T47D (cell line): ENCODE data around the gene NPM1.
A peak's percentile ranks its signal among the peaks of the same experiment; 100 is the strongest.
"Not testable (repeated sequence)": the region's sequence is repeated elsewhere in the genome, so short reads cannot be mapped to it uniquely, and the experiment has no call there.

Source experiments
- DNase-seq, 2 experiments: peaks; one replicate each; pipeline versions ENCODE4 v3.0.0 to v3.0.0-alpha.2; 2011 to 2012; ENCODE audit warnings: low read depth in 1 of 2, low spot score in 1 of 2
- JUND ChIP-seq: IDR thresholded peaks from 2 replicates; pipeline ENCODE4 v1.6.1; 2012; ENCODE audit warnings: low read depth
- in situ Hi-C: cut with HindIII; loops from 2 replicates; pipeline ENCODE4 v1.10.0; 2016; ENCODE audit warnings: low sequenced_read_pairs, low pct_unique_long_range_greater_than_20kb

The NPM1 gene, protein sequence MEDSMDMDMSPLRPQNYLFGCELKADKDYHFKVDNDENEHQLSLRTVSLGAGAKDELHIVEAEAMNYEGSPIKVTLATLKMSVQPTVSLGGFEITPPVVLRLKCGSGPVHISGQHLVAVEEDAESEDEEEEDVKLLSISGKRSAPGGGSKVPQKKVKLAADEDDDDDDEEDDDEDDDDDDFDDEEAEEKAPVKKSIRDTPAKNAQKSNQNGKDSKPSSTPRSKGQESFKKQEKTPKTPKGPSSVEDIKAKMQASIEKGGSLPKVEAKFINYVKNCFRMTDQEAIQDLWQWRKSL

DNA sequence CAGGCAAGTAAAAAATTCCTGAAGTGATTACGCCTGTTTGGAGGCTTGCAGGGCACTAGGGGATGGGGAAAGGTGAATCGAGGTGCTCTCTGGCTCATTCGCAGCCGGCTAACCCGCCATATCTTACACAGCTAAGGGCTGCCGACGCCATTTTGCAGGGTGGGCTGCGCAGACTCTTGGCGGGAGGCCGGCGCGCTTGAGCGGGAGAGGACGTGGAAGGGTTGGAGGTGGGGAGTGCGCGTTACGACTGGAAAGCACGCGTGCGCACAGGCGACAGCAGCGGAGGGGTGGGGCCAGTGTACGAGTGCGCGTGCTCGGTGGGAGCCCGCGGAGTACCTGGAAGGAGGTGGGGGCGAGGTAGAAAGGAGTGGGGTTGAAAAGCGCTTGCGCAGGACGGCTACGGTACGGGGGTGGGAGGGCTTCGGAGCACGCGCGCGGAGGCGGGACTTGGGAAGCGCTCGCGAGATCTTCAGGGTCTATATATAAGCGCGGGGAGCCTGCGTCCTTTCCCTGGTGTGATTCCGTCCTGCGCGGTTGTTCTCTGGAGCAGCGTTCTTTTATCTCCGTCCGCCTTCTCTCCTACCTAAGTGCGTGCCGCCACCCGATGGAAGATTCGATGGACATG is at the start of gene NPM1:
Gene NPM1 (plus strand): TSS at position 505 of the 625 bp plus-strand sequence. CDS start 100 bp downstream, at position 605.
- no peak for TF ChIP-seq JUND
- in situ Hi-C loops = no loop called here
- peak; percentile 97 to 99 for DNase-seq

DNA sequence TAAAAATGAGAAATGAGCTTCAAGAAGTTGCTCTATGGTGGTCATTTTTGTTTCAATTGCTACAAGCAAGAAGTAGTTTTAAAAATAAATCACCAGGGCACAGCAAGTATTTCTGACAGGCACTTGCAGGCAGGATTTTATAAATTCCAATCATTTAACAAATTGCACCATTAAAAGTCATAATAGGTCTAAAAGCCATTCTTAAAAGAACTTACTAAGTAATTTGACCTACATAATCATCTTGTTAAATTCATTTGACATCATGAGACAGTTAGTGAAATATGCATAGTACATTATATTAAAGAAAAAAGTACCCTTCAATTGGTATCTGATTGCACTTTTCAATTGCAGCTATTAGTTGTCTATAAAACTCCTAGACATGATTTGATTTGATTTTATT is 47.6 kb upstream of the NPM1 start:
- no peak for TF ChIP-seq JUND
- DNase-seq = no peak
- in situ Hi-C loops = no loop called here

DNA sequence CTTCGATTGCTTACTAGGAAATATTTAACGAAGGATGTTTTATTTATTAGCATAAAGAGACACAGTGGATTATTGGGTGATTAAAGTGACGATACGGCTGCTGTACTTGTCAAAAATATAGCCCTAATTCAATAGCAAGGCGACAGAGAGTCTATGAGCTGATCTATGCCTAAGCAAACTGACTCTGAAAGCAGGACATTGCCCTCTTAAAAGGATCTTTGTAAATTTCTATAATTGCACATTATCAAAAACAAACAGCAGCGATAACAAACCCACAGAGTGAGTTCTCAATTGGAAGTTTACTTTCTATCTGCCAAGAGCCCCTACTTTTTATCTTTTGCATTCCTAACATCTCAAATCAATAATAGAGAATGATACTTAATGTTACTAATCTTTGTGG is 47.2 kb upstream of the NPM1 start:
- DNase-seq = no peak
- in situ Hi-C loops = no loop called here
- TF ChIP-seq JUND = no peak

DNA sequence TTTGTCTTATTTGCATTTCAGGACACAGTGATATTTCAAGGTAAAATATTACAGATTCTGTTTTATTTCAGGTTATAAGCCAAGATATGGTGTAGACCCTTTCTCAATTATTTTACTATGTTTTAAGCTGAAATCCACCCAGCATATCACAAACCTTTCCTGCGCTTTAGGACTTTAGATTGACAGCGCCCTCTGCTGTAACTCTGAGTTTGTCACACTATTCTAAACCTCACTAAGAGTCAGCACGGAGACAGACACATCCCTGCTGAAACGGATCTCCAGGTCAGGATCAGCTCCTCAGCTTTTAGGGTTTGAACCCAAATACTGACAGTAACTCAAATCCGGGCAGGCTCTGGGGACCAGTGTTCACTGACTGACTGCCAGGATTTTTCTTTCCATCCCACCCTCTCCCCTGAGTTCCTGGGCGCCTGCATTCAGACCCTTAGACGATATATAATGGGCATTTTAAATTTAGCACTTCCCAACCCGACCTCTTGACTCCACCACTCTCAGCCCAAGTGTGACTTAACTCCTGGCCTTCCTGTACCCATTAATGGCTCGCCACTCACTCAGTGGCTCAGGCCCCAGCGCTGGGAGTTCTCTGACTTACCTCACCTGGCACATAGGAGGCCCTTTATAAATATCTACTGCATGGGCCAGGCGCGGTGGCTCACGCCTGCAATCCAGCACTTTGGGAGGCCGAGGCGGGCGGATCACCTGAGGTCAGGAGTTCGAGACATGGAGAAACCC is 45.1 kb upstream of the NPM1 start:
- in situ Hi-C loops = no loop called here
- DNase-seq = peak; percentile 51 to 84
- TF ChIP-seq JUND = no peak

DNA sequence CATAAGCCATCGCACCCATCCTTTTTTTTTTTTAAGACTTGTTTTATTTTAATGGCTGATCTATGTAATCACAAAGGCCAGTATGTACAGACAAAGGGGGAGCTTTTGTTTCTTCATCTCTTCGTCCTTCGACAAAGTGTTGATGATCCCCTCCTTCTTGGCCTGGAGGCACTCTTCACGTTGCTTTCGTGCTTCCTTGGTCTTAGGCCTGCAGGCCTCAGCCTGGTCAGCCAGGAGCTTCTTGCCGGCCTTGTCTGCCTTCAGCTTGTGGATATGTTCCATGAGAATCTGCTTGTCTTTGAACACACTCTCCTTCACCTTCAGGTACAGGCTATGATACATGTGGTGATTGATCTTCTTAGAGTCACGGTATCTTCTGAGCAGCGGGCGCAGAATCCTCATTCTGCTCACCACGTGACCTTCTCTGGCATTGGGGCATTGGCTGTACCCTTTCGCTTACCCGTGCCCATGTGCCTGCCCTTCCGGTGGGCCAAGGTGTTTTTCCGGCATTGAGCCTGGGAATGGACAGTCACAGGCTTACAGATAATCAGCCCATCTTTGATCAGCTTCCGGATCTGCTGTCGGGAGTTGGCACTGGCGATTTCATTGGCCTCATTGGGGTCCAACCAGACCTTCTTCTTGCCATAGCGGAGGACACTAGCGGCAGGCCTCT is 42.6 kb upstream of the NPM1 start:
- DNase-seq = no peak
- in situ Hi-C loops = no loop called here
- TF ChIP-seq JUND = no peak

DNA sequence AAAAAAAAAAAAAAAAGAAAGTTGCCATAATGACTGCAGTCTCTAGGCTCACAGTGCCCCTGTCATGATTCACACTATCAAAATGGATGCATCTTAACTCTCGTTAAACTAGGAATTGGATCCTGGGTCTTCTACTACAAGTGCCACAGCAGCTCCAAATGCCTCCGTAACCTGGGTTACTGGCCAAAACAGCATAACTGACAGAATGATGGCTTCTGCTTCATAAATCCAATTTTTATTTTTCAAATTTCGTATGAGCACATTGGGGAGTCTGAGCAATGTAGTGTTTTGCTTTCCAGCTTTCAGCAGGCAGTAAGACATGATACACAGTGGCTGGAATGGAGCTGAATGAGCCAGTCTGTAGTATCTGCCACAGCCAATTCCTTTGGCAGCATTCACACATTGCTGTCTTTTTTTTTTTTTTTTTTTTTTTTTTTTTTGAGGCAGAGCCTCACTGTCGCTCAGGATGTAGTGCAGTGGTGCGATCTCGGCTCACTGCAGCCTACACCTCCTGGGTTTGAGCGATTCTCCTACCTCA is 36.0 kb upstream of the NPM1 start:
- in situ Hi-C loops = no loop called here
- no peak for DNase-seq

DNA sequence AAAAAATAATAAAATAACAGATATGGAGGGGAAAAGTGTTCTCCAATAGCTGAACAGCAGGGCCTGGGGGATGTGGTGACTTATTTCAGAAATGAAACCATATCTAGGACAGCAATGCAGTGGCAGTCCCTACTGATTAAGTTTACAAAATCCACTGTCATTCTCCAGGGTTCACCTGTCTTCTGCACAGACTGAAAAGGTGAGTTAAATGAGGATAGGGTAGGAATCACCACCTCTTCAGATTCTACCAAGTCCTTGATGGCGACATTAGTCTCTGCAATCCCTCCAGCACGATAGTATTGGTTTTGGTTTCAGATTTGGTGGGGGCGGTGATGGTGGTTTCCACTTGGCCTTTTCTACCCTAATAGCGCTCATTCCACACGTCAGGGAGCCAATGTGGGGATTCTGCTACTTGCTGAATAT is 32.3 kb upstream of the NPM1 start:
- in situ Hi-C loops = no loop called here
- no peak for TF ChIP-seq JUND
- DNase-seq = no peak

More for the DNA sequence above, 36.0 kb upstream of the NPM1 start:
- no peak for TF ChIP-seq JUND

DNA sequence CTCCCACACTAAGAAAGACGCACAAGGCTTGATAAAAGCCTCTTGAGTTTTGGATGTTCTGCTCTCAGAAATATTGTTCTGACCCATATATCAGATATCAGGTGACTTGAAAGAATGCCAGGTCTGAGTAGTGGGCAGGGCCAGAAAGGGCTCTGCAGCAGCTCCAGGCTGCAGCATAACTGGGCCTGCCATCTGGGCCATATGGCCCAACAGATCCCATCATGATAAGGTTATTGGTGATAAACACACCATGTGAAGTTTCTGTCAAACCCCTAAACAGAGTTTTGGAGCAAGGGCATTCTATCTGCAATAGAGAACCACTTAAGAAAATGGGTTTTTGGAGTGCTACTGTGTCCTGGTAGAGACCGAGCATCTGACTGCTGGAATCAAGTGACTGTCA is 29.8 kb upstream of the NPM1 start:
- DNase-seq = no peak
- TF ChIP-seq JUND = no peak
- in situ Hi-C loops = no loop called here

DNA sequence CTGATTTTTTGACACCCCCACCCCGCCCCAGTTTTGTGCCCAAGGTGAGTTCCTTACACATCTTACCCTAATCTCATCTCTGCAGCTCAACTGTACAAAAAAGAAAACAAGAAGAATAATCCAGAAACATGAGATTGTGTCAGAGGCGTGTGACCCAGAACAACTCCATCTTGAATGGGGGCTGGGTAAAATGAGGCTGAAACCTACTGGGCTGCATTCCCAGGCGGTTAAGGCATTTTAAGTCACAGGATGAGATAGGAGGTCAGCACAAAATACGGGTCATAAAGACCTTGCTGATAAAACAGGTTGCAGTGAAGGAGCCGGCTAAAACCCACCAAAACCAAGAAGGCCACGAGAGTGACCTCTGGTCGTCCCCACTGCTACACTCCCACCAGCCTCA is 26.5 kb upstream of the NPM1 start:
- in situ Hi-C loops = not testable (repeated sequence)

DNA sequence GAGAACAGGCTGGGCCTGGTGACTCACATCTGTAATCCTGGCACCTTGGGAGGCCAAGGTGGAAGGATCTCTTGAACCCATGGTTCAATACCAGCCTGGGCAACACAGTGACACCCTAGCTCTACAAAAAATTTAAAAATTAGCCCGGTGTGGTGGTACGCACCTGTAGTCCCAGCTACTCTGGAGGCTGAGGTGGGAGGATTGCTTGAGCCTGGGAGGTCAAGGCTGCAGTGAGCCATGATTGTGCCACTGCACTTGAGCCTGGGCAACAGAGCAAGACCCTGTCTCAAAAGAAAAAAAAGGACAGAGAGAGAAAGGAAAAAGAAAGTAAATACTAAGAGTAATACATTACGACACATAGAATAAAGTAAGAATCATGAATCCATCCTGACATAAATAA is 24.4 kb upstream of the NPM1 start:
- in situ Hi-C loops, DNase-seq: not testable (repeated sequence)

More for the DNA sequence above, 26.5 kb upstream of the NPM1 start:
- not testable (repeated sequence) for DNase-seq

DNA sequence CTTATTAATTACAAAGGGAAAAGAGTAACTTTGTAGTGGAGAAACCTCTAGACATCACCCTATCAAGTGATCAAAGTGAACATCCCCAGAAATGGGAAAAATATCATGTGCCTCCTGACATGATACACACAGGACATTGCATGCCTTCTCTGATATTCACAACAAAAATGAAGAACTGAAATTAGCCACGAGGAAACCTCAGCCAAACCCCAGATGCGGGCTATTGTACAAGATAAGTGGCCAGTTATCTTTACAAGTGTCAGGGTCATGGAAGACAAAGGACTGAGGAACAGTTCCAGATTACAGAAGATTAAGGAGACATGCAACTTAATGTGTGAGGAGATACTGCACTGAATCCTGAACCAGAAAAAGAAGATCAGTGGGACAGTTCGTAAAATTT is 23.8 kb upstream of the NPM1 start:
- TF ChIP-seq JUND = no peak
- in situ Hi-C loops = no loop called here
- no peak for DNase-seq

DNA sequence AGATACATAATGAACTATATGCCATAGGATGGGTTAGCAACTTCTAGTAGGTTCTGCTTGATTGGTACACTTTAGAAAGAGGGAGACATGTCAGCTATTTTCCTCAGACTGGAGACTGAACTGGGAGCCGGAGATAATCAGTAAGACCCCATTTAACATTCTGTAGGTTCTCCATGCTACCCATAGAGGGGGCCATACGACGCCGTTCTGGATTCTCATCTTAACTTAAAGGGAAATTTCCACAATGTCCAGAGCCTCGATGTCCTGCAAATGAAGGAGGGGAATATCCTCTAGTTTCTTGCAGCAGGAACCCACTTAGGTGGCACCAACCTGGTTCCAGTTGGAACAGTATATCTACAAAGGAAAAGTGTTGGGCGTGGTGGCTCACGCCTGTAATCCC is 22.3 kb upstream of the NPM1 start:
- in situ Hi-C loops = no loop called here
- no peak for DNase-seq
- no peak for TF ChIP-seq JUND
